Left renal cortex interstitium (tissue), 4 donors: ENCODE measurements around the gene RASGRF2. TPM values are rescaled to one million over a fixed set of nuclear protein-coding genes. Genes with fewer than 3 reads are reported as not detected.
A peak's percentile ranks its signal among the peaks of the same experiment; 100 is the strongest.

Experiments
- DNase-seq, 4 donors: peaks; one replicate each; pipeline ENCODE4 v3.0.0-alpha.2; 2013; ENCODE audit warnings: low read depth in 4 of 4, low spot score in 2 of 4, missing footprints in 1 of 4
- polyA plus RNA-seq, 4 donors: library from polyadenylated mRNA; unstranded; fragments of 120-200 nt; gene quantifications; one replicate each; pipeline ENCODE4 v1.2.1, GENCODE V29; 2013; ENCODE audit not compliant: insufficient read length in 4 of 4

Gene RASGRF2
- polyA plus RNA-seq, 4 donors = 1.6 to 2.4 (median 2.3) TPM

DNA sequence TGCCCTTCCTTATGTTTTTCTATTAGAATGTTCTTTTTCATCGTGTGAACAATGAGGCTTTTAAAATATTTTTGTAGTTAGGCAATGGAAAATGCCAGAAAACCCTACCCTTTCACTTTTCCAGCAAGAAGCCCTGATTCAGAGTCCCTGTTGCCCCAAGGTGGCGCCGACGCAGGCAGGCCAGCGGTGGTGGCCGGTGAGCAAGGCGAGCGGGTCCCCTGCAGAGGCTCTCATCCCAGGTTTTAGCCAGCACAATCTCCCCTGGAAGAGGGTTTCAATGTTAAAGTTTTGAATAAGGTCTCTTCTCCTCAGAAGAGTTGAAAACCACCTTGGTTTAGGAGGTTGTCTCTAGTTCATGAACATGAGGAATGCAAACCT lies 232.2 kb downstream of the RASGRF2 start:
- no peak for DNase-seq

DNA sequence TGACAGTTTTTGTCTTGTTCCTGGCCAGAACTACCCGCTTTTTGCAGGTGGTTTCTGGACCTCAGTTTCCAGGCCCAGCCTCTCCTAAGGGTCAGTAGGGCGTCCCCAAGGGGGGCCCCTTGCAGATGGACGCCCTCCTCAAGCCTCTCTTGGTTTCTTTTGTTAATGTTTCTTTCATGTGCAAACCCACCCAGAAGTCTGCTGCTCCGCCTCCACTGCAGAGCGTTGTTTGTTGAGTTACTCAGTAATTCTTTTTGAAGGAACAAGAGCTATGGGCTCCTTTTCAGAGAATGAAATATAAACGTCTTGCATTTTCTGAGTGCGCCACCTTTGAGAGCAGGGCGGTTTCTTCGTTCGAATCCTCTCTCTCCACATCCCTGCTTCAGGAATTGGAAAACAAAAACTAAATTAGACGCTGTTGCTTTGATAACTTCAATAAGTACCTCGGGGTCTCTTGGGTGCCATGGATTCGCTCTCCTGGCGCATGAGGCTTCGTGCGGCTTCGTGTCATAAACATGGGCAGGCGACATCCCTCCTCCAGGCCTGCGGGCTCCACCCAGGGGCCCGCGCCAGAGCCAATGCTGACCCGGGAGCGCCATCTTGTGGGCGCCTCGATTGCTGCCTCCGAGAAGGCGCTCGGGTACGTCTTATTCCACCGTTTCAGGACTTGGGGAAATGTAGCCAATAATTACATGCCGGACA lies 234.6 kb downstream of the RASGRF2 start:
- peak; percentile 39 to 73 (median 56) for DNase-seq

DNA sequence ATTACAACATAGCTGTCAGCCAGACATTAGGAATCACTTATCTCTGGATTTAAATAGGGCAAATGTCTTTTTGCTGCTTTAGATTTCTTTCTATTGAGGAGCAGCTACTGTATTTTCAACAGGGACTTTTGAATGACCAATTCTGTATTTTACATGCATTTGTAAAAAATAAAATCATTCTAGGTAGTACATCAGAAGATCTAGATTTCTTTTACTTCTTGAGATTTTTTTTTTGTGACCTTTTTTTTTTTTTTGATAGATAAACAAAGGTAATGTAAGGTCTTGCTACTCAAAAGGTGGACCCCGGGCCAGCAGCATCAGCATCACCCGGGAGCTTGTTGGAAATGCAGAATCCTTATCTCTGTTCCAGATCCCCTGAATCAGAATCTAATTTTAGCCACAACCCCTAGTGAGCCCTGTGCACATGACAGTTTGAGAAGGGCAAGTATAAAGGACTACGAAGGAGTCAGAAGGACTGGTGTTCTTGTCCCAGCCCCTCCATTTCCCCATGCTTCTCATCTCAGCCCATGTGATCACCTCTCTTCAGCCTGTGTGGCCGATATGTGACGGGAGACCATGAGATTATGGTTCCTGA lies 235.3 kb downstream of the RASGRF2 start:
- no peak for DNase-seq

DNA sequence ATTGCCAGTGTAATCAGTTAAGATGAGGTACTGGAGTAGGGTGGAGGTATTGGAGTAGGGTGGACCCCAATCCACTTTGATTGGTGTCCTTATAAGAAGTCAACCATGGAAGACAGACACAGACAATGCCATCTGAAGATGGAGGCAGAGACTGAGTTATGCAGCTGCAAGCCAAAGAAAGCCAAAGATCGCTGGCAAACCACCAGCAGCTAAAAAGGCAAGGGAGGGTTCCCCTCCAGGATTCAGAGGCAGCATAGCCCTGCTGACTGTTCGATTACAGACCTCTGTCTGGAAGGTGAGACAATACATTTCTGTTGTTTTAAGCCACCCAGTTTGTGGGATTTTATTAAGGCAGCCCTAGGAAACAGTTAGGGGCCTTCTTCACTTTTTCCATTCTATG lies 242.5 kb downstream of the RASGRF2 start:
- no peak for DNase-seq

DNA sequence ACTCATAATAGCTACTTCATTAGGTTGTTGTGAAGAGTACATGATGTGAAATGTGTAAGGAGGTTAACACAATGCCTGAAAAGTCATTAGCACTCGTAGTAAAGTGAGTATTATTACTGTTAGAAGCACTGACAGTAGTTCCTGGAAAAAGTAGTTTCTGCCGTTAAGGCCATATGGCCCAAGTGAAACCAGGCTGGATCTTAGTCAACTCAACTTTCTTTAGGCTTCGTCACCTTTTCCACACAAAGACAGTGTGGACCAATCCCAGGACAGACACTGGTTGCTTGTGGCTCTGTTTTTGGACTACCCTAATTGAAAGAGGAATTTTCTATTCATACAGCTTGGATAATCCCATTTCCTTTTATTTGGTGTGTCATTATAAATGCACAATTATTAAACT lies 243.6 kb downstream of the RASGRF2 start:
- DNase-seq = no peak

DNA sequence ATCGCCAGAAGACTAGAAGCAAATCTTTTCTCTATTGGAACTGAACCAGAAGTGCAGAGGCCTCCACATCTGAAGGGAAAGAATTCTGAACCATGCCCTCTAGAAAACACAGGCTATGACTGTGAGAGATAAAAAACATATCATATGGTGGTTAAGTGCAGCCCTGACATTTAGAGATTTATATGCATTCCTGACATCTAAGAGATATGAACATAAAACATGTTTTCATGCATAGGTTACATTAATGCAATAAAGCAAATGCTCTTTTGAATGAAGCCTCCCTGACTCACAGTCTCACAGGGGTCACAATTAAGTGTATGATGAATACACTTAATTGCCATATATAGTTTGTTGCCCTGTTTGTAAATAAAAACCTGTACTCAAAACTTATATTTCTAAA lies 244.0 kb downstream of the RASGRF2 start:
- no peak for DNase-seq

DNA sequence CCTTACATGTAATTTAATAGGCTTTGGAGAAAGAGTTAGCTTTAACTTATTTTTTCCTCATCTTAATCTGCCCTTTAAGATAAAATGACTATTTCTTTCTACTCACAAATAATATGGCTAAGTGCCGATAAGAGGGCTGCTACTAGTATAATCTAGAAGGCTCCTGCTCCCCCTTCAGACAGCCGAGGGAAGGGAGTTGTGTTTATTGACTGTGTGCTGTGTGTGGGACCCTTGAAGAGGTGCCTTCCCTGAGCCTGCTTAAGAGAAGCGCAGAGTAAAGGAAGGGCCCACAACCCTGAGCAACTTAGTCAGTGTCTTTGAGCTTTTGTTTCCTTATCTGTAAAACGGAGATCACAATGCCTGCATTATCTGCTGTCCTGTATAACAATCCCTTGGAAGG lies 244.9 kb downstream of the RASGRF2 start:
- no peak for DNase-seq

DNA sequence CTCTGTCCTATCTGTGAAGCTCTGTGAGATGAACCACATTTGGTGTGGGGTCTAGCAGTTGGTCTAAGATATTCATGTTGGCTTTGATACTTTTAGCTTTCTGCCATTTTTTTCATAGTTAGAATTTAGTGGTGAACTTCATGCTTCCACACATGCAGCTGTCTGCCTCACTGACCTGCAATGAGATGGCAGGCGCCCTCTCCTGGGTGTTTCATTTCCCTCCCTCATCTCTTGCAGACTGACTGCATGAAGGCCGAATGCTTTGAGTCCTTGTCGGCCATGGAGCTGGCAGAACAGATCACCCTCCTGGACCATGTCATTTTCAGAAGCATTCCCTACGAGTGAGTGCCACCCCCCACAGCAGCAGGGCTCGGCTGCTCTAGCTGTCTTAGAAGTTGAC lies 246.8 kb downstream of the RASGRF2 start:
- no peak for DNase-seq

DNA sequence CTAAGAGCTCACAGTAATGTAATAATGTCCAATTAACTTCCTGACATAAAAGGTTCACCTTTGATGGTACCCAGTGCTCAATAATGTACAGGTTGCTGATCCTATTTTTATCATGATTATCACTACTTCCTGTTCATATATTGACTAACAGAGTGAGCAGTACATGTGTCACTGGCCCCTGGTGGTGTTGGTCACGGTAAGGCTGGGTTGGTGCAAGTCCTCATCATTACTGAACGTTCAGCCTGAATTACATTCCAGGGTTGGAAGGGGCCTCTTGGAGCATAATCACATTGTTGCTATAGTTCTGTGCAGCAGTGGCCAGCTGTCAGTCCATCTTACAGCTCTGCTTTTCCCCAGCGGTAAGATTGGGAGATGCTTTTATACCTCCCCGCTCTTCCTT lies 248.7 kb downstream of the RASGRF2 start:
- DNase-seq = no peak

DNA sequence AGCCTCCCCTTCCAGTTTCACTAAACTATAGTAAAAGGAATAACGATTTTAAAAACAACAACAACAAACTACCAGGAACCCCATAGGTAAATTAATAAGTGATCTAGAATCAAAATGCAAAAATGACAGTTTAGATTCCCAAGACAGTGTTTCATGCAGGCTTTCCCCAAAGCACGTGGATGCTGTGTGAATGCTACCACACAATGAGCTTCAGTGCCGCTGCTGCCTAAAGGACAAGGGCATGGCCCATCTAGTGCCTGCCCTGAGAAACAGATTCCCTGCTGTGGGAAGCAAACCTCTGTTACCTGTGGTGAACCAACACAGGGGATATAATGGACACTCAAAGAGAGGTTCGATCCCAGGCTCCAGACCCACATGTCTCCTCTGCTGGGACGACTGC lies 249.2 kb downstream of the RASGRF2 start:
- DNase-seq = no peak

DNA sequence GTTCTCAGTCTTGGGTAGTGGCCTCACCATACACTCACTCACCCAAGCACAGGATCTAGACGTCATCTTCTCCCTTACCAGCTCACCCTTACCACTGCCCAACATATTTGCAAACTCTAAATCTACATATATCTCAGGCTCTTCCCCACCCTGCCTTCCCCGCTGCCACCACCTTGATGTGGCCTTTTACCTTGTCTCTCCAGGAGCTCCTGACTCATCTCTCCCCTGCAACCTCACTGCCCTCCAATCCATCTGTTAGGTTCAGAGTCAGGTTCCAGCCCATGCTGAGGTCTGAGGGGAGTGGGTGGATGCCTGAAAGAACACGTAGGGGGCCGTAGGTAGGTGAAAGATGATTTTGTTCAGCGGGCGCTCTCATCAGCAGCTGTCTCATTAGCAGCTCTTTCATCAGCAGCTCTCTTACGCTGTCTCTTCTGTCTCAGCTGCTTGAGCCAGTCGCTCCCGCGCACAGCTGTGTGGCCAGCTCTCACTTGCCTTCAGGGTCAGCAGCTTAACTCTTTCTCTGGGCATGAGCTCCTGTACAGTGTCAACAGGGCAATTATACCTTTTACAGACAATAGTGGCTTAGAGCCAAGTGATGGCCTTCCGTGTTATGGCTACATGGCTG lies 249.8 kb downstream of the RASGRF2 start:
- DNase-seq = no peak

DNA sequence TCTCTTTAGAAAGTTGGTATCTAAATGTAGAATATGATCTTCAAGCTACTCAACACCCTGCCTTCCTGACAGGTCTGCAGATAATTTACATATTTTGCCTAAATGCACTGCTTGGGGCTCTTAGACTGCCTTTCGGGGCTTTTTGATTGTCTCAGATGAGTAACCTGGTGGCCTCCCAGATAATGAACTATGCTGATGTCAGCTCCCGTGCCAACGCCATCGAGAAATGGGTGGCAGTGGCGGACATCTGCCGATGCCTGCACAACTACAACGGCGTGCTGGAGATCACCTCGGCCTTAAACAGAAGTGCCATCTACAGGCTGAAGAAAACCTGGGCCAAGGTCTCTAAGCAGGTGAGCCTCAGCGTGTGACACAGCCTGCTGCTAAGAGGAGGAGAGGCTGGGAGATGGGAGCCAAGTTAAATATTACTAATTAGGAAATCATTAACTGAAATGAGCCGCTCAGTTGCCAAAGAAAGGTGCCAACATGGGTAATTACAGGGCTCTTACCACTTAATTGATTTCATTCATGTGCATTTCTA lies 252.1 kb downstream of the RASGRF2 start:
- DNase-seq = no peak

DNA sequence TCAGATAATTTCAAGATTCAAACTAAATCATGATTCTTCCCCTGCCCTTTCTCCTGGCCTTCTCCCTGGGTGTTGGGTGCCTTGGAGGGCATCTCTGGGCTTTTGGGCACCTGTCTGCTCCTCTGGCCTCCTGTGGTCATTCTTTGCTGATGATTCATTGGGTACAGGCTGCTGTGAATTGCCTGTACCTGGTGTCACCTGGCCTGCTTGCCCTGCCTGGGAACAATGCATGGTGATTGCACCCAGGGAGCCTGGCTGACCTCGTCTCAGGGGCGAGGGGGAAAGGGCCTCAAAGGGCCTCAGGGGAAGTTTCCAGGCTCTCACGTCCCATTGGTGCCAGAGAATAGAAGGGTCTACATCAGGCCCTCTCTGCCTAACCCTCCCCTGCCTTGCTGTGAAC lies 252.9 kb downstream of the RASGRF2 start:
- DNase-seq = no peak

DNA sequence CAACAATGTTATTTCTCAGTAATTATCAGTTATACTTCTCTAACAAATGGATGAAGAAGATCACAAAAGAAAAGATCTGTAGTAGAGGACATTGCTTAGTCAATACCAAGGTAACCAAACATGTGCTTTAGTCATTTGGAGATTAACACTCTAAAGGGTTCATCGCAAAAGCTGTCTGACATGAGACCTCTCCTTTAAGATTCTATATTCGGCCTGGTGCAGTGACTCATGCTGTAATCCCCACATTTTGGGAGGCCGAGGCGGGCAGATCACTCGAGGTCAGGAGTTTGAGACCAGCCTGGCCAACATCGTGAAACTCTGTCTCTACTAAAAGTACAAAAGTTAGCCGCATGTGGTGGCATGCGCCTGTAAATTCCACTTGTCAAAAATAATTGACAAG lies 254.7 kb downstream of the RASGRF2 start:
- DNase-seq = no peak

DNA sequence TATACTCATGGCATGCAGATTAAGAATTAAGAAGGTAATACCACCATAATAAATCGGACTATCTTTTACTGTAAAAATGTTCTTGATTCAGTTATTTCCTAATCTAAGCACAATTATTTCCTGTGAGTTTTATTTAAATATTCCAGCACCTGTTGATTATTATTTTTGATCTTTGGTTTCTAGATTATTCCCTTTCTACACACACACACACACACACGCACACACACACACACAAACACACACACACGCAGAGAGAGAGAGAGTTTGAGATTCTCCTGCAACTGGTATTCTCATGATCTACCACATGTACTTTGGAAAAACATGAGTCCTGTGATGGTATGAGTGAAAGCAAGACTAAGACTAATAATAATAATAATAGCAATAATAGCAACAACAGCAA lies 256.0 kb downstream of the RASGRF2 start:
- no peak for DNase-seq

DNA sequence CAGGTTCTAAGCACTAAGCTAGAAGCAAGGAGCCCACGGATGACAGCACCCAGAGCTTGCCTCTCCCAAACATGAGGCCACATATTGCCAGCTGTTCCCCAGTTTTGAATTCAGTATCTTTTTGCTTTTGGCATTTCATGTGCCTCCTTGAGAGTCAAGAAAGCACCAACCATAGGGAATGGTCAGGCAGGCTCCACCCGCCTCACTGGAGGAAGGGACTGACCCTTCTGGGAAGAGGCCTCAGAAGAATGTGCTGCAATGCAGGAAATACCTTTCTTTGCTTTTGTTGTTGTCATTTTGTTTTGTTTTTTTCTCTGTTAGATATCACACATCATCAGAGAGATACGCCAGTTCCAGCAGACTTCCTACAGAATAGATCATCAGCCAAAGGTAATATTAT lies 259.2 kb downstream of the RASGRF2 start:
- no peak for DNase-seq

DNA sequence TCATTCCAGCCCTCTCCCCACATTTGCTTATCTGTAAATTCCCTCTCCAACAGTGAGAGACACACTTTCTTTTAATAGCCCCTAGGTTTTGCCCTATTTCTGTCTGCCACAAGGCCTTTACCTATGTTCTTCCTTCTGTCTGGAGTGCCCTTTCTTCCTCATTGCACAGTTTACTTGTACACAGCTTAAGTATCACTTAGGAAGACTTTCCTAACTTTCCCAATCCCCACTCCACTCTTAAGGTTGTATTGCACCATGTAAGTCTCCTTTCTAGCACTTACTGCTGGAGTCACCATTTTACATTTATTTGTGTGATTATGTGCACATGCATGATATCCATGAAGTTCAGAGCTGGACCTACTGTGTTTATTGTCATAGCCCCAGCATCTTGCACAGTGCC lies 262.1 kb downstream of the RASGRF2 start:
- no peak for DNase-seq

DNA sequence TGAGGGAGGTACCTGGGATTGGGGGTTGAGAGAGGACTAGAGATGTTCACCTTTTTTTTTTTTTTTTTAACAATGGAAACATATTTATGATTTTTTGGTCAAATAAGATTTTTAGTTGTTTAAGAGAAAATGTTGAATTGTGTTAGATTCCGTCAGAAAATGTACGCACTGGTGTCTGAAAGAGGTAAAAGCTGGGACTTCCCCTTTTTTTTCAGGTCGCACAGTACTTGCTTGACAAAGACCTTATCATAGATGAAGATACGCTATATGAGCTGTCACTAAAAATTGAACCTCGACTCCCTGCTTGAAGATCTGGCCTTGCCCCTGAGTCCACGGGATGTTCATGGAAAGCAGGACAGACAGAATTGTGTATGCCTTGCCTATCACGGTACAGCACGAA lies 265.3 kb downstream of the RASGRF2 start:
- DNase-seq = no peak

DNA sequence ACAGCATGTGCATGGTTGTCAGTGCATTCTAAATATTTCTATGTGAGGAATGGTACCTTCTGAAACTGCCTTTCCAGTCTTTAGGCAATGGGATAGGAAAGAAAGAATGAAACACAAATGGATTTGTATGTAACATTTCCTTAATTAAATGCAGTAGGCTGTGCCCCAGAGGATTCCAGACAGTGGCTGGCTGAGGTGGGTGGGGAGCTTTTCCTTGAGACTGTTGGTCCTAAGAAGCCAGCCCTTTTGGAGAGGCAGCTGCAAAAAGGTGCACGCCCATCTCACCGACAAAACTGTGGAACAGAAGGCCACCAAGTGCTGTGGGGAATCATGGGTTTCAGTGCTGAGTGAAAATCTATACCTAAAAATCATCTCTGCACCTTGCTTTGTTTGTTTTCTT lies 266.1 kb downstream of the RASGRF2 start:
- DNase-seq = no peak

DNA sequence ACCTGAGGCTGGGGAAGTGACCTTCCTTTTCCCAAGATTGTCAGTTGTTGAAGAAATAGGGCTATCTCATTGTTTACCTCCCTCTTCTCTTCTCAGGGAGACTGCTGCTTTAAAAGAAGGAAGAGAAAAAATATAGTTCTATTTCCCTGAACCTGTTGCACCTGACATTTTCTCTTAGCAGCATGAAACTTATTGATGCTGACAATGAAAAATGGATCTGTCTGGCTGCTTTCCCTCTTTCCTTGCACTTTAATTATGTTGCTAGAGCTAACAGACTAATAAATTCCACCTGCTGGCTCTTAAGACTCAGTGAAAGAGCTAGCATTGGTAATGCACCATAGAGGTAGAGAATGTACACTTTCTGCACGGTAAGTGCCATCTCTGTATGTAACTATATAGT lies 266.8 kb downstream of the RASGRF2 start:
- no peak for DNase-seq

DNA sequence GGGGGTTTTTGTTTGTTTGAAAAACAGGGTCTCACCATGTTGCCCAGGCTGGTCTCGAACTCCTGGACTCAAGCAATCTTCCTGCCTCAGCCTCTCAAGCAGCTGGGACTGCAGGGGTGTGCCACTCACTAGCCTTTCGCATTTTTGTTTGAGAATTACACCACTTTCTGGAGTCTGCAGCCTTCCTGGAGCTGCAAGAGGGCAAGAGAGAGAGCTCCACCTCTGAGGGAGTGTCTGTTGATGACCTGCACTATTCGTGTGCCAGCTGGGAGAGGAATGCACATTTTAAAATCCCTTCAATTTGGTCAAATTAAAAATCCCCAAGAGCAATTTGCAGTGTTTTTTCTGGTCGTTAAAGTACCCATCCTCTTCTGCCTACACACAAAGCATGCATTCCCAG lies 267.9 kb downstream of the RASGRF2 start:
- DNase-seq = no peak

DNA sequence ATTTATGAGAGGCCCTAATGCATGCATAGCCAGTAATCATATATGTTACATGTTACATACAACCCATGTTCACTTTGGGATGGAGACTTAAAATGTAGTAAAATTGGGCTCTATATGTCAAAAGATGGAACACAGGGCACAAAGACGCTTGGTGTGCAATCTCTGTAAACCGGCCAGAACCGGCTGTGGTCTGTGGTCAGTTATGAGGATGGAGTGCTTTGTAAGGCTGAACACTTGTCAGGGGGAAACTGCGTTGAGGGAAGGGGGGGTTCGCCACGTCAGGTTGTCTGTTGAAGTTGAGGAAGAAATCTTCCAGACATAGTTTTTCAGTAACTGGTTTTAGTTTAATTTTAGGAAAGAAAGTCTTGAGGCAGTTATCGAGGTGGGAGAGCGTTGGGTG lies 270.3 kb downstream of the RASGRF2 start:
- DNase-seq = no peak
